ENCODE measurements around the gene PLAC1. TPM values are rescaled to one million over a fixed set of nuclear protein-coding genes. Genes with fewer than 3 reads are reported as not detected.

The PLAC1 gene
- total RNA-seq, 1 experiment from 2014 or later, result 0.76 TPM

DNA sequence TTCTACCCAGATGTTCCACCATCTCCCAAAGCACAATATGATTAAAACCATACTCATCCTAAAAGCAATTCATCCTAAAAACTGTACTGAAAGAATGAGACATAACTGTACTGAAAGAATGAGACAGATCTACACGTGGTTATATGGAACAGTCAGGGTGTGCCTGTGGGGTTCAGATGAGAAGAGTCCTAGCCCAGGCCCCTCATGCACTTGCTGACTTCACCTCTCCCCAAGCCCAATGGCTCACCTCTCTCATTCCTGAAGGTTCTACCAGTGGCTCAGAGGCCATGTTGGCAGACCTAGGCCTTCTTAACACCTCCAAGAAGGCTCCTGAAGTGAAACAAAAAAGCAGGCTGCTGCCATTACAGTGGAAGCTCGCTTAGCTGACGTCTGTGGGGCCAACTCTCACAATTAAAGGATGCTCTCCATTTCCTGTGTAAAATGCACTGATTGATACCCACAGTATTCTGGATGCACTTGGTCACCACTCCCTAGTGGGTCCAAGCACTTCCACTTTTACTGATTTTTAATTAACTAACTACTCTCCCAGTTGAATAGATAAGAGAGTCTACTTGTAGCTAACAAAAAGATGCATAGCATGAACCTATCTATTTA, 3.8 kb downstream of the PLAC1 start:
- no peak overlapping the region for H3K4me3 ChIP-seq (ENCODE audit: insufficient read depth, low read depth, low read length)
- no peaks in the 10 kb centered on the region for H3K36me3 ChIP-seq (replicated peaks; ENCODE audit: control insufficient read depth, insufficient read depth, low read length)
- no peaks in the 10 kb centered on the region for H3K27me3 ChIP-seq (ENCODE audit: control insufficient read depth, insufficient read depth, low read length)
- DNase-seq, result no peak

DNA sequence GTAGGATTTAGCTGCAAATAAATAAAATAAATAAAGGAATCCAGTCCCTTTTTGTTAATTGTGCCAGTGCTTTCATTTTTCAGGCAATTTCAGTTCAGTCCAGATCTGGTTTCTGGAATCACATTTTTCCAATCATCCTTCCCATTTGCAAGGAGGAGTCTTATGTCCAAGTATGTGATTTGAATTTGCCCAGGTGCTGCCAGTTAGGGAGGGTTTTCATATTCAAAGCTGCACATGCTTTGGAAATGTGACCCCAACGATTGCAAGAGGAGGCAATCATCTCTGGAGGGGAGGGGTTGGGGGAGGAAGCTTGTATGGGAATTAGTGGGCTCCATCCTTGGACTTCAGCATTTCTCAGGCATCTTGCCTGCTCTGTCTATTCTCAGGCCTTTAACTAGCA, 4.4 kb downstream of the PLAC1 start:
- Histone ChIP-seq H3K27me3 (ENCODE audit: control insufficient read depth, insufficient read depth, low read length) (no peaks in the 10 kb centered on the region), H3K4me3 (ENCODE audit: insufficient read depth, low read depth, low read length) (no peak overlapping the region), H3K36me3 (replicated peaks; ENCODE audit: control insufficient read depth, insufficient read depth, low read length) (no peaks in the 10 kb centered on the region)
- no peak for DNase-seq

DNA sequence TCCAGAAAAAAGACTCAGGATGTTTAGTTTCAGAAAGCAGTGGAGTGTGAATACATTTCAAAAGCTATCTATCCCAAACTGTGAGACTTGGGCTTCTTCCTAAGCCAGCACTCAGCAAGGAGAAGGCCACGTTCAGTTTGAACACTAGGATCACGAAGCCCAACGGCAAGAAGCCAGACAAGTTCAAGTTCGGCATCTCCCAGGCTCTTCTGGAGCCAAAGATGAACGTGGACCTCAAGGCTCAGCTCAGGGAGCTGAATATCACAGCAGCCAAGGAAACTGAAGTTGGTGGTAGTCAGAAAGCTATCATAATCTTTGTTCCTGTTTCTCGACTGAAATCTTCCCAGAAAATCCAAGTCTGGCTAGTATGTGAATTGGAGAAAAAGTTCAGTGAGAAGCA, 7.6 kb downstream of the PLAC1 start:
- no peak overlapping the region for H3K4me3 ChIP-seq (ENCODE audit: insufficient read depth, low read depth, low read length)
- H3K27me3 ChIP-seq (ENCODE audit: control insufficient read depth, insufficient read depth, low read length), result no peaks in the 10 kb centered on the region
- no peaks in the 10 kb centered on the region for H3K36me3 ChIP-seq (replicated peaks; ENCODE audit: control insufficient read depth, insufficient read depth, low read length)
- no peak for DNase-seq

DNA sequence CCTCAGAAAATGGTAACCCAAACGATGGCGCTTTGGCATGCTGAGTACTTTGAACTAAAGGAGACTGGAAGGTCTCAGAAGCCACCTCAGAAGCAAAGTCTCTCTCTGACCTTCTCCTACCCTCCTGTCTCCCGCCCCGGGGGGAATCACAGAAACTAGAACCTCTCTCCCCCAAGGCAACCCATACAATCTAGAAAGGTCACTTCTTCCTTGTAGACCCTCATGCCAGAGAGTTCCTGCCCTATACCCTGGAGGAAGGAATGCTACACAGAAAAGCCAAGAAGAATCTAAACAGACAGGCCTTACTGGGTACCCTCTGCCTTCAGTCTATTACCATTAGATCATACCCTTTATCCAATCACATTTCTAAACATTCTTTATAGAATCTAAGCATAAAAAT, 8.5 kb downstream of the PLAC1 start:
- Histone ChIP-seq H3K36me3 (replicated peaks; ENCODE audit: control insufficient read depth, insufficient read depth, low read length) (no peaks in the 10 kb centered on the region), H3K27me3 (ENCODE audit: control insufficient read depth, insufficient read depth, low read length) (no peaks in the 10 kb centered on the region), H3K4me3 (ENCODE audit: insufficient read depth, low read depth, low read length) (no peak overlapping the region)
- no peak for DNase-seq

DNA sequence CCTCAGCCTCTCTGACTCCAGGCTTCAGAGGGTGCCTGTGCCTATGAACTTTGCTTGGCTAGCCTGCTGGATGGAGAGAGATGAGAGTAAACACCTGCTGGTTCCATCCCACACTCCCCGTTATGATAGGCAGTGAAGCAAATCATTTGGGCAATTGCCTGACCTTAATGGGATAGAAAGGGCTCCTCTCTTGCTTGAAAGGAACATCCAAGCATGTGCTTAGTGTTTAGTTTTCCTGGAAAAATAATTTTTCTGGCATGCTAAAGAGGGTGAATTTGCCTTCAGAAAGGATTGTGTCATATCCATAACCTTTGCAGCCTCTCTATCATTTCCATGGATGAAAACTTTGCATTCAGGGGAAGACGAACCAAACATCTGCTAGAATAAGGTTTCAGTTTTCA, 10.8 kb downstream of the PLAC1 start:
- no peak for DNase-seq
- no peak overlapping the region for H3K4me3 ChIP-seq (ENCODE audit: insufficient read depth, low read depth, low read length)
- no peaks in the 10 kb centered on the region; the same call in 1 of the 2 replicates for H3K27me3 ChIP-seq (ENCODE audit: control insufficient read depth, insufficient read depth, low read length)
- H3K36me3 ChIP-seq (replicated peaks; ENCODE audit: control insufficient read depth, insufficient read depth, low read length), result no peaks in the 10 kb centered on the region

DNA sequence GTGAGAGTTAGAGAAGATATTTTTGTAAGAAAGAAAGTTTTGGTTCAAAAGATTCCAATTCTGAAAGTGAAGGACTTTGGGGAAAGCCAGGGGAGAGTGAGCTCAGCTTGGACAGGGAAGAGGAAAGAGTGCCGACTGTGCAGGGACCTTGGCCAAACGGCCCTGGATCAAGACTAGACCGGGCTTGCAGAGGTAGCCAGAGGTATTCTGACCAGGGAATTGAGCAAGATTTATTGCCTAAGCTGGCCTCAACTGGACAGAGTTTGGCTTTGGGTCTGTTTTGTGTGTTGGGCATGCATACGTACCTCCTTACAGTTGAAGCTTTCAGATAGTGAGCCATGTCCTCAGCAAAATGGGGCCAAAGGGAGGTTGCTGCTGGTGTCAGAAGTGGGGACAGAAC, 11.6 kb downstream of the PLAC1 start:
- no peaks in the 10 kb centered on the region; the same call in 1 of the 2 replicates for H3K27me3 ChIP-seq (ENCODE audit: control insufficient read depth, insufficient read depth, low read length)
- no peaks in the 10 kb centered on the region for H3K36me3 ChIP-seq (replicated peaks; ENCODE audit: control insufficient read depth, insufficient read depth, low read length)
- H3K4me3 ChIP-seq (ENCODE audit: insufficient read depth, low read depth, low read length), result no peak overlapping the region
- no peak for DNase-seq

DNA sequence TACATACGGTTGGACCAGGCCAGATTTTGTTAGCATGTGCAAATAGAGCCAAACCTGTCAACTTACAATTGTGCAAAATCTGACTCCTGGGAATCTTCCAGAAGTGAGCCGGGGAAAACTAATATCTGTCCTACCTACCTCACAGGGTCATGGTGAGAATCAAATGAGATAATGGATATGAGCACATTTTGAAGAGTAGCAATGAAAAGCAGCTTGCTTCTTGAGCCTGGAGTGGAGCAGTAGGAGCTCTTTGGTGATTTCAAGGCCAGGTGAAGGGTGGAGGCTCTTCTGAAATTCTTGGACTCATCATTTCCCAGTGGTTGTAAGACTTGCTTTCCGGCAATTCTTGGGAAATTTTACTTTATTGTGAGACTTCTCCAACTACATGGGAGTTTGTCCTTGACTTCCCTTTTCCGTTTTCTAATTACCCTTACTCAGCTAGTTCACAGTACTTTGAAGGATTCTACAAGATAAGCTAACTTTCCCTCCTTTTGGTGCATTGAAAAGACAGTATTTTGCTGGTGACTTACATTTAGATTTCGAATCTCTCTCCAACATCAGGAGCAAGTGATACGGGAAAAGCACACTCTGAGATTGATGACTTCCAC, 12.2 kb downstream of the PLAC1 start:
- no peaks in the 10 kb centered on the region; the same call in 1 of the 2 replicates for H3K27me3 ChIP-seq (ENCODE audit: control insufficient read depth, insufficient read depth, low read length)
- no peak for DNase-seq
- H3K4me3 ChIP-seq (ENCODE audit: insufficient read depth, low read depth, low read length), result no peak overlapping the region
- no peaks in the 10 kb centered on the region for H3K36me3 ChIP-seq (replicated peaks; ENCODE audit: control insufficient read depth, insufficient read depth, low read length)

DNA sequence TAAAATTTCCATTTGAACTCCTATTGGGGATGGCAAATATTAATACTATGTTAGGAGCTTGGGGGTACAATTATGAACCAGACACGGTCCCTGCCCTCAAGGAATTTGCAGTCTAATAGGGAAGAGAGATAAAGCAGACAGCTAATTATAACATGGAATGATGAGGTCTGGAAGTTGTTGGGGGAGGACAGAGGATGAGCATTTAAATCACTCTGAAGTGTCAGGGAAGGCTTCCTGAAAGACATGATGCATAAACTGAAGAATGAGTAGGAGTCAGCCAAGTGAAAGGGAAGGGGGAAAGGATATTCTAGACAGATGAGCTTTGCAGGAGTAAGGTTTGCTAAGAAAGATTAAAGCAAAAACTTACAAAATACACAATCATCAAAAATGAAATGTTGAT, 15.9 kb downstream of the PLAC1 start:
- no peaks in the 10 kb centered on the region for H3K36me3 ChIP-seq (replicated peaks; ENCODE audit: control insufficient read depth, insufficient read depth, low read length)
- no peak for DNase-seq
- H3K4me3 ChIP-seq (ENCODE audit: insufficient read depth, low read depth, low read length), result no peak overlapping the region
- no peaks in the 10 kb centered on the region; the same call in 1 of the 2 replicates for H3K27me3 ChIP-seq (ENCODE audit: control insufficient read depth, insufficient read depth, low read length)

DNA sequence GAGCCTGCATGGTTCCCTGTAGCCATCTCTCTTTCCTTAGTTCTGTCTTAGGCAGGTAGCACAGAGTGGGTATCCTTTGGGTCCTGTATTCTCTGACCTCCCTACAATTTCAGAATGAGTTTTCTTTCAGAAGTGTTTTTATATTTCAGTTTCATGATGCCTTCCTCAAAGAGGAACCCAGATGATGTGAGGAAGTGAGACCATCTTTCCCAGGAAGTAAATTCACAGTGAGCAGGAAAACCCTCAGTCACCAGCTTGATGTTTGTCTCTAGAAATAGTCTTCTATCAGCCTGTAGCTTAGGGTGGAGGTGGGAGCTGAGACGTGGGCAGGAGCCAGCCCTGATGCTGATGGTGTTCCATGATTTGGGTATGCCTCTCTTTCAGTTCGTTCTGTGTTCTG, 16.9 kb downstream of the PLAC1 start:
- Histone ChIP-seq H3K36me3 (replicated peaks; ENCODE audit: control insufficient read depth, insufficient read depth, low read length) (no peaks in the 10 kb centered on the region), H3K27me3 (ENCODE audit: control insufficient read depth, insufficient read depth, low read length) (no peaks in the 10 kb centered on the region; the same call in 1 of the 2 replicates), H3K4me3 (ENCODE audit: insufficient read depth, low read depth, low read length) (no peak overlapping the region)
- no peak for DNase-seq

DNA sequence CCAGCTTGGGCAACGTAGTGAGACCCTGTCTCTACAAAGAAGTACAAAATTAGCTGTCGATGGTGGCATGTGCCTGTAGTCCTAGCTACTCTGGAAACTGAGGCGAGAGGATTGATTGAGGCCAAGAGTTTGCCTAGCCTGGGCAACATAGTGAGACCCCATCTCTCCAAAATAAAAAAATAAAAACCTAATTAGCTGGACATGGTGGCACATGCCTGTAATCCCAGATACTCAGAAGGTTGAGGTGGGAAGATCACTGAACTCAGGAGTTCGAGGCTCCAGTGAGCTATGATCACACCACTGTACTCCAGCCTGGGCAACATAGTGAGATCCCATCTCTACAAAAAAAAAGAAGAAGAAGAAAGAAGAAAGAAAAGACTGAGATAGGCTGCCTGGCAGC, 17.4 kb downstream of the PLAC1 start:
- no peak overlapping the region for H3K4me3 ChIP-seq (ENCODE audit: insufficient read depth, low read depth, low read length)
- DNase-seq, result no peak
- no peaks in the 10 kb centered on the region; the same call in 1 of the 2 replicates for H3K27me3 ChIP-seq (ENCODE audit: control insufficient read depth, insufficient read depth, low read length)
- no peaks in the 10 kb centered on the region for H3K36me3 ChIP-seq (replicated peaks; ENCODE audit: control insufficient read depth, insufficient read depth, low read length)

DNA sequence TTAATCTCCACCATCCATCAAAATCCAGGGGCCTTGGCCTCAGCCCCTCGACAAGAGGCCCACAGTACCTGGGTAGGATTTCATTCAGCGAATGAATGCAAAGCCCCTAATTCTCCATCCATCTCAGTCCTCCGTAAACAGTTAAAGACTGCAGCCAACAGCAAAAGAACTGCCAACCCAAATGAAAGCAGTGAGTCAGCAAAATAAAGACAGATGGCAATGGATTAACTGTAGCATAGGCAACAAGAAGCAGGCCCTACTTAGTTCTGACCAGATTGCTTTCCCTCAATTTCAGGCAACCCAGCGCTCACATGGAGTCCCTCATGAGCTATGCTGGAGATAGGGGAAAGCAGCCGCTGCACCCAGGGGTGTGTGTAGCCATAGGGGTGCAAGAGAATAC, 21.4 kb downstream of the PLAC1 start:
- H3K4me3 ChIP-seq (ENCODE audit: insufficient read depth, low read depth, low read length), result no peak overlapping the region
- DNase-seq, result no peak
- H3K36me3 ChIP-seq (replicated peaks; ENCODE audit: control insufficient read depth, insufficient read depth, low read length), result no peaks in the 10 kb centered on the region

DNA sequence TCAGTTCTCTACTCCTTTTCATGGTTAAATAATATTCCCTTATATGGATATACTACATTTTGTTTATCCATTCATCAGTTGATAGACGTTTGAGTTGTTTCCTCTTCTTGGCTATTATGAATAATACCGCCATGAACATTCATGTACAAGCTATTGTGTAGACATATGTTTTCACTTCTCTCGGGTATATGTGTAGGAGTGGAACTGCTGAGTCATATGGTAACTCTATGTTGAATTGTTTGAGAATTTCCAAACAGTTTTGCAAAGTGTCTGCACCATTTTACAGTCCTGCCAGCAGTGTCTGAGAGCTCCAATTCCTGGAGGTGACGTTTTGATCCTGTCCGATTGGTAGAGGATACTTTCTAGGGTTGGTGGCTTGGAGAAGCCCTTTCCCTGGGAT, 23.6 kb downstream of the PLAC1 start:
- DNase-seq, result no peak
- Histone ChIP-seq H3K4me3 (ENCODE audit: insufficient read depth, low read depth, low read length) (no peak overlapping the region), H3K36me3 (replicated peaks; ENCODE audit: control insufficient read depth, insufficient read depth, low read length) (no peaks in the 10 kb centered on the region), H3K27me3 (ENCODE audit: control insufficient read depth, insufficient read depth, low read length) (no peaks in the 10 kb centered on the region)

More for the DNA sequence above, 21.4 kb downstream of the PLAC1 start:
- no peaks in the 10 kb centered on the region for H3K27me3 ChIP-seq (ENCODE audit: control insufficient read depth, insufficient read depth, low read length)

DNA sequence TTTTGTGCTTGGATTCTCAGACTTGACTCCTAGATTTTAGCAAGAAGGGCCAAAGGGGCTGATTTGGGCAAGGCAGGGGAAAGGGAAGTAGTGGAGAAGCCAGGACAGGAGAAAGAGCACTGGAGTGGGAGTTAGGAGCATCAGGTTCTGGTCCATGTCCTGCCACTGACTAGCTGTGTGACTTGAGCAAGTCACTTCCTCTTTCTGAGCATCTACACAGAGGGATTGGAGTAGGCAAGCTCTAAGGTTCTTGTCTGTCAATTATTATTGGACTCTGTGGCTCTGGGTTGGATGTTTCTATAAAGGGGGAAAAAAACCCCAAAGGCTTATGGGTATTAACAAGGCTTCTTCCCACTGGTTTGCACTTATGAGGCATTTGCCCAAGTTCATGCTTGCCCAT, 24.4 kb downstream of the PLAC1 start:
- Histone ChIP-seq H3K36me3 (replicated peaks; ENCODE audit: control insufficient read depth, insufficient read depth, low read length) (no peaks in the 10 kb centered on the region), H3K4me3 (ENCODE audit: insufficient read depth, low read depth, low read length) (no peak overlapping the region), H3K27me3 (ENCODE audit: control insufficient read depth, insufficient read depth, low read length) (no peaks in the 10 kb centered on the region)
- DNase-seq, result no peak

DNA sequence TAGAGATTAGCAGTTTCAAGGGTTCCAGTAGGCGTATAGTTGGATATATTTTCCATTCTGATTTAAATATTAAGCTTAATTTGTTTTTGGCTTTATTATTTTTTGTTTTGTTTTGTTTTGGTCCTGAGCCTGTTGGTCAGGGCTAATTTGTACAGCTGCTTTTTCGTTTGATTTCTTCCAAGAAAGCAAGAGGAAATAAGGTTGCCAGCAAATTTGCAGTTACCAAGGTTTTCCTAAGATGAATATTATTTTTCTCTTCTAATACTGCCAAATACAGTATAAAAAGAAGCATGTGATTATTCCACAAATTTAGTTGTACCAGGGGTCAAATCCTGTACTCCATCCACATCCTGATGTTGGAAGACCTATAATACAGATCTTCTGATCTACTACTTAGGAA, 24.9 kb downstream of the PLAC1 start:
- H3K4me3 ChIP-seq (ENCODE audit: insufficient read depth, low read depth, low read length), result no peak overlapping the region
- H3K36me3 ChIP-seq (replicated peaks; ENCODE audit: control insufficient read depth, insufficient read depth, low read length), result no peaks in the 10 kb centered on the region
- DNase-seq, result no peak
- no peaks in the 10 kb centered on the region for H3K27me3 ChIP-seq (ENCODE audit: control insufficient read depth, insufficient read depth, low read length)

DNA sequence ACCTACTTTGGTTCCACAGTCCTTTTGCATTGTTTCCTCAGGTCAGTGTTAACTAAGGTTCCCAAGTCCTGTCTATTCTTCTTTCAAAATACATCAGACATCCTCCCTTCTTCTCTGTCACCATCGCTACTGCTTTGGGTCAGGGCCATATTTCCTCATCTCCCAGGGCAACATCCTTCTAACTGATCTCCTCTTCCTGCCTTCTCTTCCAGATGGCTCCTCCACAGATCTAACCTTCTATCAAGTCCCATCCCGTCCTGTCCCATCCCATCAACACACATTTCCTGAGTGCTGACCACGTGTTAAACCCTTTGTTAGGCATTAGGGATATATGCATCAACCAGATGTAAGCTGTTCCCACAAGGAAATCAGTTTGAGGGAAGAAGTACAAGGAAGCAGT, 25.9 kb downstream of the PLAC1 start:
- no peaks in the 10 kb centered on the region for H3K27me3 ChIP-seq (ENCODE audit: control insufficient read depth, insufficient read depth, low read length)
- no peaks in the 10 kb centered on the region for H3K36me3 ChIP-seq (replicated peaks; ENCODE audit: control insufficient read depth, insufficient read depth, low read length)
- DNase-seq, result no peak
- H3K4me3 ChIP-seq (ENCODE audit: insufficient read depth, low read depth, low read length), result no peak overlapping the region

Measured in H7 (cell line).